Chondrocyte (in vitro differentiated cells): ENCODE results near the gene CDYL. TPM values are rescaled to one million over a fixed set of nuclear protein-coding genes. Genes with fewer than 3 reads are reported as not detected.

Experiments
- DNase-seq: peaks from one replicate; pipeline ENCODE4 v3.0.0; 2021; ENCODE audit warnings: mixed read lengths, low spot score
- H3K27ac Mint-ChIP-seq: one replicate; pipeline ENCODE4 v1.8.0; 2021; ENCODE audit warnings: mild to moderate bottlenecking, moderate library complexity, mixed read lengths; ENCODE audit not compliant: unreplicated experiment
- H3K27me3 Mint-ChIP-seq: 2 replicates; pipeline ENCODE4 v1.8.0; 2021; ENCODE audit warnings: low read depth, mixed read lengths
- H3K36me3 Mint-ChIP-seq: 2 replicates; pipeline ENCODE4 v1.8.0; 2021; ENCODE audit warnings: low read depth, mixed read lengths
- H3K4me1 Mint-ChIP-seq: 2 replicates; pipeline ENCODE4 v1.8.0; 2021; ENCODE audit warnings: low read depth, mild to moderate bottlenecking, mixed read lengths
- H3K4me3 Mint-ChIP-seq: one replicate; pipeline ENCODE4 v1.8.0; 2021; ENCODE audit warnings: mild to moderate bottlenecking, moderate library complexity, mixed read lengths; ENCODE audit not compliant: unreplicated experiment
- H3K9me3 Mint-ChIP-seq: 2 replicates; pipeline ENCODE4 v1.8.0; 2021; ENCODE audit warnings: low read depth, mixed read lengths
- total RNA-seq: library from RNA; stranded (reverse); gene quantifications from 3 replicates; pipeline ENCODE4 v1.2.1, GENCODE V29; 2021
- TF ChIP-seq, protein P1 (sequence below): fragments of 200-600 bp; sonication (generic); IDR thresholded peaks from 2 replicates; pipeline ENCODE4 v1.5.0; 2021; ENCODE audit warnings: antibody characterized with exemption, mild to moderate bottlenecking, moderate library complexity

Gene CDYL
- total RNA-seq, 1 donor from 2014 or later: 63.7 TPM

DNA sequence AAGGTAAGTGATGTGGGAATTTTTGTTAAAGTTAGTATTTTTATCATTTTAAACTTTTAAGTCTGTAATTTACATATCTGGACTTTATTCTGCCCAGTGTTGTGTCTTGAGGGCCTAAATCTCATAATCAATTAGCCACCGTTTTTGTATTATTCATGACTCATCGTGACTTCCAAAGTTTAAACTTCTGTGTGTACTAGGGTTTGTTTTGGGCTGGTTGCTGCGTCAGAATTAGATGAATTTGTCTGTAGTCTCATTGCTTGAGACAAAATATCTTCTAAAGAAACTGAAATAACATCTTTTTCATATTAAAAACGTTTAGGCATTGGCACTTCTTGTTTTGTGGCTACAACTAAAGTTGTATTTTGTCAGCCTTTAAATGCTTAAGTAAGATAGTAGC is 41.3 kb downstream of the CDYL start:
- Mint-ChIP-seq H3K4me3 (no peak overlapping the region), H3K27ac (no peak overlapping the region), H3K9me3 (no peaks in the 10 kb centered on the region), H3K27me3 (no peaks in the 10 kb centered on the region), H3K4me1 (peaks cover 40% of the 10 kb centered on the region), H3K36me3 (no peaks in the 10 kb centered on the region)
- TF ChIP-seq, protein P1, sequence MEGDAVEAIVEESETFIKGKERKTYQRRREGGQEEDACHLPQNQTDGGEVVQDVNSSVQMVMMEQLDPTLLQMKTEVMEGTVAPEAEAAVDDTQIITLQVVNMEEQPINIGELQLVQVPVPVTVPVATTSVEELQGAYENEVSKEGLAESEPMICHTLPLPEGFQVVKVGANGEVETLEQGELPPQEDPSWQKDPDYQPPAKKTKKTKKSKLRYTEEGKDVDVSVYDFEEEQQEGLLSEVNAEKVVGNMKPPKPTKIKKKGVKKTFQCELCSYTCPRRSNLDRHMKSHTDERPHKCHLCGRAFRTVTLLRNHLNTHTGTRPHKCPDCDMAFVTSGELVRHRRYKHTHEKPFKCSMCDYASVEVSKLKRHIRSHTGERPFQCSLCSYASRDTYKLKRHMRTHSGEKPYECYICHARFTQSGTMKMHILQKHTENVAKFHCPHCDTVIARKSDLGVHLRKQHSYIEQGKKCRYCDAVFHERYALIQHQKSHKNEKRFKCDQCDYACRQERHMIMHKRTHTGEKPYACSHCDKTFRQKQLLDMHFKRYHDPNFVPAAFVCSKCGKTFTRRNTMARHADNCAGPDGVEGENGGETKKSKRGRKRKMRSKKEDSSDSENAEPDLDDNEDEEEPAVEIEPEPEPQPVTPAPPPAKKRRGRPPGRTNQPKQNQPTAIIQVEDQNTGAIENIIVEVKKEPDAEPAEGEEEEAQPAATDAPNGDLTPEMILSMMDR: no peak
- no peak for DNase-seq

DNA sequence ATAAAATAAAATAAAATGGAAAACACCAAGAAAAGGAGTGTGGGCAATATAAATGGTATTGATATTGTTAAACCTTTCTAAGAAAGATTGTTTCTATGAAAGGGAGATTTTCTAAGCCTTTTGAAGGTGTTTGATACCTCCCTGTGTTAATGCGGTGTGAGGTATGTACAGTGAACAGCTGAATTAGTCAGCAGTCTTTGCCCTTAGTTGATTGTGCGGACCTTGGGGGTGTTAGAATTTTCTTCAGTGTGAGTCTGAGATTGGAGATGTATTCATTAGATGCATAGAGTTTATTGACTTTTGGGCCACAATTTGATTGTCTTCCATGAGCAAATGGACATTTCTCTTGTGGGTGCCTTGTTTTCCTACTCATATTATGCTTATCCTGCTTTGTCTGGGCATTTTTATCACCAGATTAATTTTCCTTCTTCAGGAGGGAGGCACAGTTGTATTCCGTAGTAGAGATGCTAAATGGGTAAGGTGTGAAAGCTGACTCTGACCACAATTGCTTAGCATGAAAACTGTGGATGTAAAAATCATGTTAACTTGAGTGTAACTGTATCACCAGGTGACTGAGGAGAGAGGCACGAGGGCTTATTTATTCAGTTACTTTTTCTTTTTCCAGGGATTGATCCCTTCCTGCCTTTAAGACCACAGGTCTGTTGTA is 42.2 kb downstream of the CDYL start:
- DNase-seq: no peak
- no peak overlapping the region for H3K4me3 Mint-ChIP-seq
- no peaks in the 10 kb centered on the region for H3K9me3 Mint-ChIP-seq
- no peaks in the 10 kb centered on the region for H3K36me3 Mint-ChIP-seq
- no peak overlapping the region for H3K27ac Mint-ChIP-seq
- no peaks in the 10 kb centered on the region for H3K27me3 Mint-ChIP-seq
- TF ChIP-seq, protein P1: no peak
- H3K4me1 Mint-ChIP-seq: peaks cover 31% of the 10 kb centered on the region

DNA sequence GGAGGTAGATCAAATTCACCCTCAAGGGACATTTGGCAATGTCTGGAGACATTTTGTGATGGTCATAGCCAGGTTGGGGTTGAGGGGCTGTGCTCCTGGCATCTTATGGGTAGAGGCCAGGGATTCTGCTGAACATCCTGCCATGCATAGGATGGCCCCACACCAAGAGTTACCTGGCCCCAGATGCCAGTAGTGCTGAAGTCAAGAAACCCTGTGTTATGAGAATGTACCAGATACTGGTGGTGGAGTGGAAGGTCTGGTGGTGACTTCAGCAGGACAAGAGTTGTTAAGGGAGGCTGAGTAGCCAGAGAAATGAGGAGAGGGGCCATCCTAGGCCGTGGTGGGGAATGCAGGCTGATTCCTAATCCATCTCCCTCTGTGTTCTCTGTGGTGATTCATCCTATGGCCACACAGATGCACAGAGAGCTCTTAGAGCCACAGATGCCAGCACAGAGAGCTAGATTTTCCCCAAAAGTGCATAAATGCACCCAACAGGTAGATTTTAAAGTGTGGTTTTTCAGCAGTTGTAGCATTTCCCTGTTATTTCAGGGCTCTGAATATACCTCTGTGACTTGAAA is 43.6 kb downstream of the CDYL start:
- DNase-seq: no peak
- H3K27ac Mint-ChIP-seq: no peak overlapping the region
- peaks cover 20% of the 10 kb centered on the region for H3K4me1 Mint-ChIP-seq
- H3K27me3 Mint-ChIP-seq: no peaks in the 10 kb centered on the region
- TF ChIP-seq, protein P1: no peak
- H3K4me3 Mint-ChIP-seq: no peak overlapping the region
- no peaks in the 10 kb centered on the region for H3K9me3 Mint-ChIP-seq
- no peaks in the 10 kb centered on the region for H3K36me3 Mint-ChIP-seq

DNA sequence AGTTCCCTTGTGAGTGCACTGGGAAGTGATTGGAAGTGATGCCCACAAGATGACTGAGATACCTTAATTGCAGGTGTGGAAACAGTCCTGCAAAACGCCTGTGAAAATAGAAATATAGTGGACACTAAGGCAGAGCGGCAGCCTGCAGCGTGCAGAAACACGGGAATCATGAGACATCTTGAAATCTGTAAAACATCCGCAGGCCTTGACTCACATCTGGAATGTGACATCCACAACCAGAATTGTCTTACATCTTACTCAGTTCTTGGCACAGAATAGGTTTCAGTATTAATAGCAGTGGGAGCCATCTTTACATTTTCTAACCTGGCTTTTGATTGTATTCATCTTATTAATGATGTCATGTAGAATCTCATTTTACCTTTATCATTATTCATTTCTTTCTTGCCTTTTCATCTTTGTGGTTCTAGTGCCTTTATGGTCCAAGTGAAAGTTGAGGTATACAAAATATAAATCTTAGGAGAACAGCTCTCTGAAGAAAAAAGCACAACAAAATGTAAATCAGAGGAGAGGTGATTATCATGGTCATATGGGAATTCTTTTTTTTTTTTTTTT is 44.6 kb downstream of the CDYL start:
- Mint-ChIP-seq H3K27ac (no peak overlapping the region), H3K36me3 (no peaks in the 10 kb centered on the region), H3K9me3 (no peaks in the 10 kb centered on the region), H3K4me3 (no peak overlapping the region), H3K27me3 (no peaks in the 10 kb centered on the region), H3K4me1 (peaks cover 18% of the 10 kb centered on the region)
- no peak for DNase-seq
- TF ChIP-seq, protein P1: no peak

DNA sequence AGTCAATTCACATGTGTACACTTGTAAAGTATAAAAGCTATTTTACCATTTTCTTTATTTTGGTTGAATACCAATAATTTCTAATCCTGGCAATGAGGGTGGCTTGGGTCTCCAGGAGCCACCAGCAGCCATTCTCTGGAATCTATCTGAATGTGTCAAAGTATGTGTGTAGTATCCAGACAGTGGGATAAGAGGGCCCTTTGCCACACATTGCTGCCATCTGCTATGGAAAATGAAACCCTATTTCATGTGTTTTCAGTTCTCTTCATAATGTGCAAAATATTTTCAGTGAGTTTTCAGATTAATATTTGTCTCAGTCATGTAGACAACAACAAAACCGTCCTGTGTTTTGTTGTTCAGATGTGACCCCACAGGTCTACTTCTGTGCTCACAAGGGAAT is 46.3 kb downstream of the CDYL start:
- Mint-ChIP-seq H3K4me3 (no peak overlapping the region), H3K36me3 (peaks cover 2% of the 10 kb centered on the region), H3K4me1 (peaks cover 23% of the 10 kb centered on the region), H3K27me3 (no peaks in the 10 kb centered on the region), H3K9me3 (peaks cover 3% of the 10 kb centered on the region), H3K27ac (no peak overlapping the region)
- DNase-seq: no peak
- TF ChIP-seq, protein P1: no peak
